Right lobe of liver (tissue), 4 donors: ENCODE data around the gene TMPRSS2.

Experiments
- CTCF ChIP-seq, 4 donors: fragments of 200-600 bp in 3 of 4; fragments of 450-650 bp in 1 of 4; IDR thresholded peaks; one replicate each; pipeline versions ENCODE4 v1.5.1 to v1.8.0; 2016 to 2022; ENCODE audit warnings: antibody characterized with exemption in 4 of 4, mild to moderate bottlenecking in 2 of 4
- POLR2A ChIP-seq: fragments of 450-650 bp; IDR thresholded peaks from one replicate; pipeline ENCODE4 v1.6.1; 2017; ENCODE audit warnings: antibody characterized with exemption, mild to moderate bottlenecking
- donor health status: DM: no; HTN: no; CAD: no.
- donor health status: DM: no; HTN: no; CAD: no.
- donor health status: DM: no; HTN: yes; CAD: no.

GRCh38 chr21:41439248-41439647 is 68.7 kb downstream of the TMPRSS2 start:
- TF ChIP-seq POLR2A = no peak
- TF ChIP-seq CTCF (IDR thresholded peaks at IDR 0.05) = no peak
